Sigmoid colon (tissue), 7 donors: ENCODE measurements around the gene ANO2. TPM values are rescaled to one million over a fixed set of nuclear protein-coding genes. Genes with fewer than 3 reads are reported as not detected.
"Not testable (repeated sequence)": the region's sequence is repeated elsewhere in the genome, so short reads cannot be mapped to it uniquely, and the experiment has no call there.

ENCODE experiments used
- DNase-seq: peaks from one replicate; pipeline ENCODE4 v3.0.0-alpha.2; 2019
- H3K27ac ChIP-seq, 4 donors: fragments of 200-600 bp; sonication (generic); one replicate each; pipeline ENCODE4 v1.5.1; 2016 to 2019; ENCODE audit warnings: mild to moderate bottlenecking in 1 of 4
- H3K27me3 ChIP-seq, 3 donors: fragments of 200-600 bp; sonication (generic); one replicate each; pipeline ENCODE4 v1.5.1; 2019; ENCODE audit warnings: mild to moderate bottlenecking in 1 of 3
- H3K36me3 ChIP-seq, 4 donors: fragments of 200-600 bp; sonication (generic); one replicate each; pipeline ENCODE4 v1.5.1; 2016 to 2019
- H3K4me1 ChIP-seq, 4 donors: fragments of 200-600 bp; sonication (generic); one replicate each; pipeline ENCODE4 v1.5.1; 2017 to 2019
- H3K4me3 ChIP-seq, 4 donors: fragments of 200-600 bp; sonication (generic); one replicate each; pipeline ENCODE4 v1.5.1; 2017 to 2019; ENCODE audit warnings: mild to moderate bottlenecking in 2 of 4, moderate library complexity in 1 of 4
- H3K9me3 ChIP-seq, 4 donors: fragments of 200-600 bp in 3 of 4; sonication (generic) in 3 of 4; one replicate each; pipeline versions ENCODE4 v1.5.1 to v1.6.1; 2013 to 2019
- EP300 ChIP-seq, 4 donors: sonication (generic); formaldehyde crosslinking; IDR thresholded peaks; one replicate each; pipeline ENCODE4 v1.6.1; 2017; ENCODE audit warnings: antibody characterized with exemption in 4 of 4
- POLR2A ChIP-seq, 2 donors: fragments of 450-650 bp; IDR thresholded peaks; one replicate each; pipeline ENCODE4 v1.6.1; 2016; ENCODE audit warnings: antibody characterized with exemption in 2 of 2, mild to moderate bottlenecking in 2 of 2, moderate library complexity in 2 of 2
- POLR2AphosphoS5 ChIP-seq, 4 donors: sonication (generic); formaldehyde crosslinking; IDR thresholded peaks; one replicate each; pipeline ENCODE4 v1.6.1; 2017; ENCODE audit warnings: antibody characterized with exemption in 4 of 4
- WGBS, 2 donors: extraction: QIAGEN DNeasy Blood & Tissue Kit; methylation state at CpG; one replicate each; pipeline ENCODE4 v1.1.7; 2013; 5-methylcytosine and 5-hydroxymethylcytosine counted together
- intact Hi-C: fragments of 100-400 bp; cut with DNase I; formaldehyde crosslinking; loops from one replicate; pipeline ENCODE4 v1.15.1; 2023
- polyA plus RNA-seq, 3 donors: library from polyadenylated mRNA; stranded (reverse); fragments of 200-250 nt; gene quantifications; one replicate each; pipeline ENCODE4 v1.2.3, GENCODE V29; 2013
- total RNA-seq, 4 donors: library from RNA; depleted of rRNA; stranded (reverse); fragments of >200 nt; gene quantifications; one replicate each; pipeline ENCODE4 v1.1.0, GENCODE V29; 2016
- TF ChIP-seq, protein P1 (sequence below), 4 experiments: fragments of 450-650 bp in 3 of 4; fragments of 200-600 bp in 1 of 4; IDR thresholded peaks; one replicate each; pipeline ENCODE4 v1.5.1; 2016 to 2019; ENCODE audit warnings: antibody characterized with exemption in 4 of 4, mild to moderate bottlenecking in 3 of 4, moderate library complexity in 2 of 4
- donor health status: healthy with polysubstance abuse.
- donor health status: Bipolar disorder and iron deficiency.
- donor health status: healthy.

ANO2 gene
- total and polyA plus RNA-seq, 7 donors: 0.46 to 4.3 (median 1.8) TPM; not detected in 1

GRCh38 chr12:5856692-5857091, 88.4 kb downstream of the ANO2 start:
- H3K27me3 ChIP-seq: no peaks in the 10 kb centered on the region
- no peaks in the 10 kb centered on the region for H3K36me3 ChIP-seq
- no peaks in the 10 kb centered on the region for H3K4me1 ChIP-seq
- TF ChIP-seq POLR2A (IDR thresholded peaks at IDR 0.05) (no peak), POLR2AphosphoS5 (IDR thresholded peaks at IDR 0.05) (no peak), EP300 (IDR thresholded peaks at IDR 0.05) (no peak)
- TF ChIP-seq, protein P1, sequence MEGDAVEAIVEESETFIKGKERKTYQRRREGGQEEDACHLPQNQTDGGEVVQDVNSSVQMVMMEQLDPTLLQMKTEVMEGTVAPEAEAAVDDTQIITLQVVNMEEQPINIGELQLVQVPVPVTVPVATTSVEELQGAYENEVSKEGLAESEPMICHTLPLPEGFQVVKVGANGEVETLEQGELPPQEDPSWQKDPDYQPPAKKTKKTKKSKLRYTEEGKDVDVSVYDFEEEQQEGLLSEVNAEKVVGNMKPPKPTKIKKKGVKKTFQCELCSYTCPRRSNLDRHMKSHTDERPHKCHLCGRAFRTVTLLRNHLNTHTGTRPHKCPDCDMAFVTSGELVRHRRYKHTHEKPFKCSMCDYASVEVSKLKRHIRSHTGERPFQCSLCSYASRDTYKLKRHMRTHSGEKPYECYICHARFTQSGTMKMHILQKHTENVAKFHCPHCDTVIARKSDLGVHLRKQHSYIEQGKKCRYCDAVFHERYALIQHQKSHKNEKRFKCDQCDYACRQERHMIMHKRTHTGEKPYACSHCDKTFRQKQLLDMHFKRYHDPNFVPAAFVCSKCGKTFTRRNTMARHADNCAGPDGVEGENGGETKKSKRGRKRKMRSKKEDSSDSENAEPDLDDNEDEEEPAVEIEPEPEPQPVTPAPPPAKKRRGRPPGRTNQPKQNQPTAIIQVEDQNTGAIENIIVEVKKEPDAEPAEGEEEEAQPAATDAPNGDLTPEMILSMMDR (IDR thresholded peaks at IDR 0.05): no peak
- no peaks in the 10 kb centered on the region for H3K9me3 ChIP-seq
- no peak overlapping the region for H3K27ac ChIP-seq
- intact Hi-C loops: no loop called here
- WGBS, 2 donors: 39 to 54% methylated on average over 4 of the region's 4 CpGs
- no peak for DNase-seq
- H3K4me3 ChIP-seq: no peak overlapping the region

GRCh38 chr12:5846950-5847349, 98.1 kb downstream of the ANO2 start:
- intact Hi-C loops: no loop called here
- H3K4me1 ChIP-seq: no peaks in the 10 kb centered on the region
- no peak overlapping the region for H3K4me3 ChIP-seq
- DNase-seq: no peak
- no peak for TF ChIP-seq POLR2AphosphoS5 (IDR thresholded peaks at IDR 0.05)
- TF ChIP-seq POLR2A (IDR thresholded peaks at IDR 0.05): no peak
- TF ChIP-seq, protein P1 (IDR thresholded peaks at IDR 0.05): no peak
- no peak for TF ChIP-seq EP300 (IDR thresholded peaks at IDR 0.05)
- H3K9me3 ChIP-seq: no peaks in the 10 kb centered on the region
- 91 to 93% methylated on average over 1 of the region's 1 CpG for WGBS, 2 donors
- no peaks in the 10 kb centered on the region for H3K36me3 ChIP-seq
- no peak overlapping the region for H3K27ac ChIP-seq
- H3K27me3 ChIP-seq: no peaks in the 10 kb centered on the region

- Histone ChIP-seq H3K36me3 (no peaks in the 10 kb centered on the region), H3K27me3 (no peaks in the 10 kb centered on the region), H3K4me1 (no peaks in the 10 kb centered on the region), H3K4me3 (no peak overlapping the region), H3K9me3 (no peaks in the 10 kb centered on the region), H3K27ac (no peak overlapping the region)
- WGBS, 2 donors: 83 to 87% methylated on average over 9 of the region's 9 CpGs
- TF ChIP-seq EP300 (IDR thresholded peaks at IDR 0.05) (no peak), POLR2AphosphoS5 (IDR thresholded peaks at IDR 0.05) (no peak), POLR2A (IDR thresholded peaks at IDR 0.05) (no peak)
- TF ChIP-seq, protein P1 (IDR thresholded peaks at IDR 0.05): no peak
- intact Hi-C loops: no loop called here
- no peak for DNase-seq
These were observed 104.1 kb downstream of the ANO2 start for GRCh38 chr12:5840944-5841343.

DNA sequence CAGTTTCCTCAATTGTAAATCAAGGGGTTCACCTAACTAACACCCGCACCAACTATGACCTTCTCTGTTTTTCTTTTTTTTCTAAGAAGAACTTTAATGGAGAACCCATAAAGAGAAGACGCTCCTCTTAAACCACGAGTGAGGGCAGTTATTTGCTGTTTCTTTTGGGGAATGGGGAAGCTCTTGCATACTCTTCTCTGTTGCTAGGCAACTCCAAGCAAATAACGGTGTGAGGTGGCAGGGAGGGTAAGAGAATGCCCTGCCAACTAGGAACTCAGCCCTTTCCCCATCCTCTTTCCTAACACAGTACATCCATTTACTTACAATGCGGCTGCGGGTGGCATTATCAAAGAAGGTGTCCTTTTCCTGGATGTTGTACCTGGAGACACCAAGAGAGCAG, 114.9 kb downstream of the ANO2 start:
- intact Hi-C loops: no loop called here
- H3K27me3 ChIP-seq: no peaks in the 10 kb centered on the region
- no peak for DNase-seq
- no peak overlapping the region for H3K27ac ChIP-seq
- H3K4me1 ChIP-seq: no peaks in the 10 kb centered on the region
- no peaks in the 10 kb centered on the region for H3K36me3 ChIP-seq
- no peak overlapping the region for H3K4me3 ChIP-seq
- TF ChIP-seq POLR2A (IDR thresholded peaks at IDR 0.05) (no peak), POLR2AphosphoS5 (IDR thresholded peaks at IDR 0.05) (no peak), EP300 (IDR thresholded peaks at IDR 0.05) (no peak)
- TF ChIP-seq, protein P1 (IDR thresholded peaks at IDR 0.05): no peak
- 55 to 56% methylated on average over 6 of the region's 6 CpGs for WGBS, 2 donors
- H3K9me3 ChIP-seq: no peaks in the 10 kb centered on the region

- DNase-seq: no peak
- no peaks in the 10 kb centered on the region for H3K36me3 ChIP-seq
- 72 to 86% methylated on average over 22 of the region's 22 CpGs for WGBS, 2 donors
- no peak for TF ChIP-seq POLR2AphosphoS5 (IDR thresholded peaks at IDR 0.05)
- no peak for TF ChIP-seq POLR2A (IDR thresholded peaks at IDR 0.05)
- TF ChIP-seq EP300 (IDR thresholded peaks at IDR 0.05): no peak
- TF ChIP-seq, protein P1 (IDR thresholded peaks at IDR 0.05): no peak
- H3K4me3 ChIP-seq: no peak overlapping the region
- H3K4me1 ChIP-seq: no peaks in the 10 kb centered on the region
- H3K27ac ChIP-seq: no peak overlapping the region
- no peaks in the 10 kb centered on the region for H3K27me3 ChIP-seq
- intact Hi-C loops: no loop called here
- H3K9me3 ChIP-seq: no peaks in the 10 kb centered on the region
These were observed 117.5 kb downstream of the ANO2 start for GRCh38 chr12:5827591-5827990.

GRCh38 chr12:5825761-5826160, 119.3 kb downstream of the ANO2 start:
- H3K36me3 ChIP-seq: not testable (repeated sequence)

DNA sequence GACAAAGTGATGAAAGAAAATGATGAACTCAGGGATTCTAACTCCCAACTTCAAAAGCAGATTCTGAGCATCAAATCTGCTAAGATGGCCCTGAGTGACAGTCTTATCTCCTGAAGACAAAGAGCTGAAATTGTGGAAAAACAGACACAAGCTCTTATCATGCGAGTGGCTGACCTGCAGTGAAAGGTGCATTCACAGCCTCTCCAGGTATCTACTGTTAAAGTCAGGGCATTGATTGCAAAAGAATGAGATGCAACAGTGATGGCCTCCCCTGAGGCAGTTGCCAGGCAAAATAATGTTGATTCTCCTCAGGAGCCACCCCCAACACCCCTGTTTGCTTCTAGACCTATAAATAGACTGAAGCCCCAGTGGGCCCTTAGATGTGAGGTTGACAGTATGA, 126.2 kb downstream of the ANO2 start:
- H3K27ac ChIP-seq, H3K27me3 ChIP-seq, intact Hi-C loops, H3K4me1 ChIP-seq, H3K36me3 ChIP-seq, H3K4me3 ChIP-seq, DNase-seq, H3K9me3 ChIP-seq: not testable (repeated sequence)
- WGBS, 2 donors: 92 to 96% methylated on average over 1 of the region's 1 CpG

More at GRCh38 chr12:5825761-5826160, 119.3 kb downstream of the ANO2 start:
- H3K4me3 ChIP-seq, intact Hi-C loops, H3K27ac ChIP-seq, H3K9me3 ChIP-seq, H3K27me3 ChIP-seq, DNase-seq, H3K4me1 ChIP-seq: not testable (repeated sequence)
- 28 to 61% methylated on average over 3 of the region's 3 CpGs for WGBS, 2 donors
